Suprapubic skin (tissue), 4 donors: ENCODE measurements around the gene EMP3. TPM values are rescaled to one million over a fixed set of nuclear protein-coding genes. Genes with fewer than 3 reads are reported as not detected.
"Not testable (repeated sequence)": the region's sequence is repeated elsewhere in the genome, so short reads cannot be mapped to it uniquely, and the experiment has no call there.

Experiments used
- DNase-seq, 2 donors: peaks; one replicate each; pipeline ENCODE4 v3.0.0-alpha.2; 2019; ENCODE audit warnings: low spot score in 2 of 2
- H3K27ac ChIP-seq: fragments of 200-600 bp; sonication (generic); one replicate; pipeline ENCODE4 v1.5.1; 2019
- H3K27me3 ChIP-seq: fragments of 200-600 bp; sonication (generic); one replicate; pipeline ENCODE4 v1.5.1; 2019
- H3K36me3 ChIP-seq: fragments of 200-600 bp; sonication (generic); one replicate; pipeline ENCODE4 v1.5.1; 2019
- H3K4me1 ChIP-seq: fragments of 200-600 bp; sonication (generic); one replicate; pipeline ENCODE4 v1.5.1; 2019
- H3K4me3 ChIP-seq: fragments of 200-600 bp; sonication (generic); one replicate; pipeline ENCODE4 v1.5.1; 2019; ENCODE audit warnings: mild to moderate bottlenecking
- H3K9me3 ChIP-seq: fragments of 200-600 bp; sonication (generic); one replicate; pipeline ENCODE4 v1.5.1; 2019
- CTCF ChIP-seq, 2 donors: fragments of 200-600 bp in 1 of 2; fragments of 450-650 bp in 1 of 2; sonication (generic) in 1 of 2; IDR thresholded peaks; one replicate each; pipeline ENCODE4 v1.5.1; 2016 to 2019; ENCODE audit warnings: antibody characterized with exemption in 2 of 2, mild to moderate bottlenecking in 1 of 2, moderate library complexity in 1 of 2
- EP300 ChIP-seq: sonication (generic); formaldehyde crosslinking; IDR thresholded peaks from one replicate; pipeline ENCODE4 v1.6.1; 2017; ENCODE audit warnings: antibody characterized with exemption
- POLR2A ChIP-seq, 2 donors: fragments of 450-650 bp; IDR thresholded peaks; one replicate each; pipeline ENCODE4 v1.6.1; 2017; ENCODE audit warnings: antibody characterized with exemption in 2 of 2, mild to moderate bottlenecking in 2 of 2, moderate library complexity in 2 of 2
- POLR2AphosphoS5 ChIP-seq, 3 donors: sonication (generic); formaldehyde crosslinking; IDR thresholded peaks; one replicate each; pipeline ENCODE4 v1.6.1; 2017; ENCODE audit warnings: antibody characterized with exemption in 3 of 3
- WGBS: methylation state at CpG from one replicate; pipeline ENCODE4 v1.1.5; 2018; 5-methylcytosine and 5-hydroxymethylcytosine counted together
- total RNA-seq, 4 donors: library from RNA; depleted of rRNA; stranded (reverse); fragments of >200 nt; gene quantifications; one replicate each; pipeline ENCODE4 v1.1.0, GENCODE V29; 2016

EMP3 gene
- total RNA-seq, 4 donors from 2014 or later: 9.3 to 22.5 (median 13.2) TPM

- no peak for DNase-seq
- Histone ChIP-seq H3K9me3 (no peaks in the 10 kb centered on the region), H3K27me3 (peaks cover 5% of the 10 kb centered on the region), H3K4me1 (peaks cover 15% of the 10 kb centered on the region), H3K36me3 (peaks cover 7% of the 10 kb centered on the region), H3K4me3 (peak overlapping the region; percentile 49), H3K27ac (no peak overlapping the region)
- TF ChIP-seq POLR2A (IDR thresholded peaks at IDR 0.05) (no peak), POLR2AphosphoS5 (IDR thresholded peaks at IDR 0.05) (no peak), CTCF (IDR thresholded peaks at IDR 0.05) (no peak), EP300 (no peak)
- WGBS: 1% methylated on average over 10 of the region's 10 CpGs
Measured at GRCh38 chr19:48290401-48290770, 35.0 kb upstream of the EMP3 start.

GRCh38 chr19:48290771-48291488 lies 34.4 kb upstream of the EMP3 start:
- peaks cover 15% of the 10 kb centered on the region for H3K4me1 ChIP-seq
- TF ChIP-seq CTCF (IDR thresholded peaks at IDR 0.05): peak; percentile 96 to 99
- TF ChIP-seq EP300: no peak
- H3K27ac ChIP-seq: peak overlapping the region; percentile 20
- no peaks in the 10 kb centered on the region for H3K9me3 ChIP-seq
- H3K36me3 ChIP-seq: peaks cover 6% of the 10 kb centered on the region
- H3K27me3 ChIP-seq: peaks cover 5% of the 10 kb centered on the region
- peak overlapping the region; percentile 49 for H3K4me3 ChIP-seq
- DNase-seq: peak; percentile 83 to 90
- 1% methylated on average over 31 of the region's 45 CpGs for WGBS

GRCh38 chr19:48291489-48291815 lies 33.9 kb upstream of the EMP3 start:
- DNase-seq, H3K9me3 ChIP-seq, H3K36me3 ChIP-seq, H3K27me3 ChIP-seq, H3K27ac ChIP-seq: not testable (repeated sequence)
- H3K4me3 ChIP-seq: peak overlapping the region; percentile 49
- H3K4me1 ChIP-seq: peaks cover 15% of the 10 kb centered on the region
- 26% methylated on average over 11 of the region's 11 CpGs for WGBS

GRCh38 chr19:48292798-48293197 lies 32.6 kb upstream of the EMP3 start:
- H3K27me3 ChIP-seq: peaks cover 5% of the 10 kb centered on the region
- no peaks in the 10 kb centered on the region for H3K36me3 ChIP-seq
- 54% methylated on average over 4 of the region's 4 CpGs for WGBS
- DNase-seq: no peak
- H3K4me3 ChIP-seq: no peak overlapping the region
- H3K27ac ChIP-seq: no peak overlapping the region
- H3K9me3 ChIP-seq: no peaks in the 10 kb centered on the region
- no peak for TF ChIP-seq CTCF (IDR thresholded peaks at IDR 0.05)
- no peak for TF ChIP-seq EP300
- no peak for TF ChIP-seq POLR2AphosphoS5 (IDR thresholded peaks at IDR 0.05)
- no peak for TF ChIP-seq POLR2A (IDR thresholded peaks at IDR 0.05)
- H3K4me1 ChIP-seq: peaks cover 15% of the 10 kb centered on the region

GRCh38 chr19:48295458-48295857 lies 29.9 kb upstream of the EMP3 start:
- Histone ChIP-seq H3K4me3 (no peak overlapping the region), H3K9me3 (no peaks in the 10 kb centered on the region), H3K27me3 (peaks cover 5% of the 10 kb centered on the region), H3K27ac (no peak overlapping the region), H3K36me3 (no peaks in the 10 kb centered on the region), H3K4me1 (peaks cover 12% of the 10 kb centered on the region)
- WGBS: 68% methylated on average over 9 of the region's 10 CpGs
- no peak for TF ChIP-seq POLR2A (IDR thresholded peaks at IDR 0.05)
- DNase-seq: no peak

- Histone ChIP-seq H3K27ac (no peak overlapping the region), H3K4me1 (no peaks in the 10 kb centered on the region), H3K4me3 (no peak overlapping the region), H3K36me3 (no peaks in the 10 kb centered on the region), H3K9me3 (no peaks in the 10 kb centered on the region), H3K27me3 (no peaks in the 10 kb centered on the region)
- WGBS: 95% methylated on average over 18 of the region's 42 CpGs
- no peak for TF ChIP-seq POLR2AphosphoS5 (IDR thresholded peaks at IDR 0.05)
- no peak for TF ChIP-seq POLR2A (IDR thresholded peaks at IDR 0.05)
- TF ChIP-seq EP300: no peak
- TF ChIP-seq CTCF (IDR thresholded peaks at IDR 0.05): no peak
- no peak for DNase-seq
Measured at GRCh38 chr19:48296963-48297734, 28.2 kb upstream of the EMP3 start.
